HEK293 (cell line): Measurements from ENCODE around the gene CBY1.

Experiments
- AEBP2 ChIP-seq: fragments of 450-650 bp; formaldehyde crosslinking; IDR thresholded peaks from 2 replicates; pipeline ENCODE4 v1.5.1; 2016; ENCODE audit warnings: missing biosample characterization, missing genetic modification characterization, borderline replicate concordance
- GFI1B ChIP-seq: fragments of 450-650 bp; formaldehyde crosslinking; IDR thresholded peaks from 2 replicates; pipeline ENCODE4 v1.5.1; 2016; ENCODE audit warnings: missing biosample characterization, missing genetic modification characterization
- HOXC10 ChIP-seq: sonication (generic); formaldehyde crosslinking; IDR thresholded peaks from 2 replicates; pipeline ENCODE4 v1.8.1; 2023; ENCODE audit warnings: mild to moderate bottlenecking, missing genetic modification reagents
- MEIS1 ChIP-seq: sonication (generic); formaldehyde crosslinking; IDR thresholded peaks from 2 replicates; pipeline ENCODE4 v1.8.1; 2022; ENCODE audit warnings: missing genetic modification reagents, mild to moderate bottlenecking, borderline replicate concordance
- MYNN ChIP-seq: fragments of 450-650 bp; formaldehyde crosslinking; IDR thresholded peaks from 2 replicates; pipeline ENCODE4 v1.5.1; 2016; ENCODE audit warnings: missing biosample characterization, missing genetic modification characterization, borderline replicate concordance
- PATZ1 ChIP-seq: fragments of 450-650 bp; formaldehyde crosslinking; IDR thresholded peaks from 2 replicates; pipeline ENCODE4 v1.5.1; 2016; ENCODE audit warnings: missing biosample characterization, missing genetic modification characterization
- SCRT2 ChIP-seq: fragments of 450-650 bp; formaldehyde crosslinking; IDR thresholded peaks from 2 replicates; pipeline ENCODE4 v1.5.1; 2016; ENCODE audit warnings: missing biosample characterization, missing genetic modification characterization
- TSHZ1 ChIP-seq: fragments of 450-650 bp; formaldehyde crosslinking; IDR thresholded peaks from 2 replicates; pipeline ENCODE4 v1.5.1; 2016; ENCODE audit warnings: missing biosample characterization, missing genetic modification characterization, borderline replicate concordance
- ZBTB10 ChIP-seq: fragments of 450-650 bp; formaldehyde crosslinking; IDR thresholded peaks from 2 replicates; pipeline ENCODE4 v1.5.1; 2016; ENCODE audit warnings: missing biosample characterization, missing genetic modification characterization
- ZBTB7A ChIP-seq: fragments of 450-650 bp; formaldehyde crosslinking; IDR thresholded peaks from 2 replicates; pipeline ENCODE4 v1.5.1; 2016; ENCODE audit warnings: low read depth, missing biosample characterization, missing genetic modification characterization
- ZNF214 ChIP-seq: fragments of 450-650 bp; formaldehyde crosslinking; IDR thresholded peaks from 2 replicates; pipeline ENCODE4 v1.5.1; 2017; ENCODE audit warnings: missing biosample characterization, mild to moderate bottlenecking, missing genetic modification characterization, borderline replicate concordance
- ZNF221 ChIP-seq: fragments of 450-650 bp; formaldehyde crosslinking; IDR thresholded peaks from 2 replicates; pipeline ENCODE4 v1.5.1; 2017; ENCODE audit warnings: missing biosample characterization, missing genetic modification characterization, borderline replicate concordance
- ZNF248 ChIP-seq: fragments of 450-650 bp; formaldehyde crosslinking; IDR thresholded peaks from 2 replicates; pipeline ENCODE4 v1.5.1; 2017; ENCODE audit warnings: missing biosample characterization, missing genetic modification characterization
- ZNF26 ChIP-seq: fragments of 450-650 bp; formaldehyde crosslinking; IDR thresholded peaks from 2 replicates; pipeline ENCODE4 v1.5.1; 2016; ENCODE audit warnings: missing biosample characterization, missing genetic modification characterization
- ZNF488 ChIP-seq: fragments of 450-650 bp; formaldehyde crosslinking; IDR thresholded peaks from 2 replicates; pipeline ENCODE4 v1.5.1; 2016; ENCODE audit warnings: missing biosample characterization, missing genetic modification characterization
- ZNF513 ChIP-seq: fragments of 450-650 bp; IDR thresholded peaks from 2 replicates; pipeline ENCODE4 v1.5.1; 2018; ENCODE audit warnings: missing biosample characterization, missing genetic modification characterization
- ZNF558 ChIP-seq: fragments of 450-650 bp; formaldehyde crosslinking; IDR thresholded peaks from 2 replicates; pipeline ENCODE4 v1.5.1; 2016; ENCODE audit warnings: missing biosample characterization, missing genetic modification characterization
- ZNF670 ChIP-seq: fragments of 450-650 bp; formaldehyde crosslinking; IDR thresholded peaks from 2 replicates; pipeline ENCODE4 v1.5.1; 2016; ENCODE audit warnings: missing biosample characterization, missing genetic modification characterization, low read depth
- ZNF707 ChIP-seq: fragments of 450-650 bp; formaldehyde crosslinking; IDR thresholded peaks from 2 replicates; pipeline ENCODE4 v1.5.1; 2016; ENCODE audit warnings: missing biosample characterization, missing genetic modification characterization
- ZNF768 ChIP-seq: fragments of 450-650 bp; formaldehyde crosslinking; IDR thresholded peaks from 2 replicates; pipeline ENCODE4 v1.5.1; 2018; ENCODE audit warnings: missing biosample characterization, mild to moderate bottlenecking, missing genetic modification characterization
- ZNF777 ChIP-seq: fragments of 450-650 bp; formaldehyde crosslinking; IDR thresholded peaks from 2 replicates; pipeline ENCODE4 v1.5.1; 2017; ENCODE audit warnings: missing biosample characterization, missing genetic modification characterization, borderline replicate concordance

CBY1 gene

GRCh38 chr22:38700789-38701628, 44.6 kb downstream of the CBY1 start, which contains the start of gene JOSD1 (continued):
- no peak for TF ChIP-seq ZNF513 (tag by site-specific recombination)
- no peak for TF ChIP-seq ZNF26
- TF ChIP-seq ZNF558: no peak
- peak; percentile 79; the same call in 1 of the 2 replicates for TF ChIP-seq ZBTB7A (tag by site-specific recombination)
- peak; percentile 93 for TF ChIP-seq SCRT2
- TF ChIP-seq PATZ1: peak; percentile 90
- 0 out of 2 replicates have a peak, but pooled peaks have one; percentile 53 for TF ChIP-seq ZNF777 (tag by site-specific recombination)
- no peak for TF ChIP-seq ZNF707 (tag by site-specific recombination)
- TF ChIP-seq ZNF768 (tag by site-specific recombination): no peak; the same call in 1 of the 2 replicates
- TF ChIP-seq ZBTB10 (tag by site-specific recombination): peak; percentile 93
- TF ChIP-seq ZNF248 (tag by site-specific recombination): no peak
- no peak for TF ChIP-seq AEBP2 (tag by site-specific recombination)
- TF ChIP-seq ZNF670 (tag by site-specific recombination): no peak
- no peak for TF ChIP-seq ZNF488 (tag by site-specific recombination)
- TF ChIP-seq GFI1B (tag by site-specific recombination): no peak
- no peak for TF ChIP-seq ZNF221 (tag by site-specific recombination)
- no peak for TF ChIP-seq HOXC10 (CRISPR knock-in tag)
- TF ChIP-seq TSHZ1 (tag by site-specific recombination): peak; percentile 80
- no peak for TF ChIP-seq ZNF214 (tag by site-specific recombination)
- no peak for TF ChIP-seq MEIS1
- no peak for TF ChIP-seq MYNN (tag by site-specific recombination)
